Kidney (tissue), 14 donors: ENCODE results near the gene LARP1. TPM values are rescaled to one million over a fixed set of nuclear protein-coding genes. Genes with fewer than 3 reads are reported as not detected.

Source experiments
- DNase-seq, 5 donors: peaks; one replicate each; pipeline ENCODE4 v3.0.0-alpha.2; 2013 to 2020
- FAIRE-seq: peaks from 2 replicates; lab custom pipeline; 2012; peaks lifted over from hg19 to GRCh38; lab: Jason Lieb, UNC
- H3K27ac ChIP-seq, 2 donors: one replicate each; pipeline ENCODE4 v1.7.0; 2013; ENCODE audit warnings: low read depth in 2 of 2, low read length in 2 of 2, inconsistent platforms in 1 of 2
- H3K27me3 ChIP-seq: one replicate; pipeline ENCODE4 v1.7.1; 2013; ENCODE audit warnings: low read length, inconsistent platforms; ENCODE audit not compliant: control insufficient read depth, insufficient read depth
- H3K36me3 ChIP-seq, 3 donors: one replicate each; pipeline versions ENCODE4 v1.7.0 to v1.7.1; 2013; ENCODE audit warnings: low read length in 3 of 3, control low read depth in 1 of 3, inconsistent platforms in 1 of 3; ENCODE audit not compliant: insufficient read depth in 3 of 3, control insufficient read depth in 2 of 3
- H3K4me1 ChIP-seq, 3 donors: one replicate each; pipeline versions ENCODE4 v1.7.0 to v1.7.1; 2013; ENCODE audit warnings: low read length in 3 of 3, inconsistent platforms in 1 of 3, low read depth in 1 of 3; ENCODE audit not compliant: control insufficient read depth in 2 of 3, insufficient read depth in 2 of 3
- H3K4me3 ChIP-seq, 3 donors: one replicate each; pipeline versions ENCODE4 v1.7.0 to v1.8.1; 2013; ENCODE audit warnings: low read length in 3 of 3, control low read depth in 1 of 3, inconsistent platforms in 1 of 3
- H3K9ac ChIP-seq, 3 donors: one replicate each; pipeline versions ENCODE4 v1.7.0 to v1.7.1; 2013; ENCODE audit warnings: low read length in 3 of 3, control low read depth in 1 of 3, inconsistent platforms in 1 of 3
- H3K9me3 ChIP-seq, 3 donors: one replicate each; pipeline versions ENCODE4 v1.7.0 to v1.7.1; 2013; ENCODE audit warnings: low read length in 3 of 3, control low read depth in 1 of 3, inconsistent platforms in 1 of 3; ENCODE audit not compliant: control insufficient read depth in 2 of 3, insufficient read depth in 1 of 3
- intact Hi-C: fragments of 100-400 bp; cut with DNase I; formaldehyde crosslinking; loops from one replicate; pipeline ENCODE4 v1.11.1; 2022
- polyA plus RNA-seq: library from polyadenylated mRNA; stranded (reverse); fragments of 350-450 nt; fragmentation: Illumina TruSeq; extraction: RNeasy Lipid Tissue Mini Kit (QIAGEN cat#74804); gene quantifications from one replicate; pipeline ENCODE4 v1.2.3, GENCODE V29; 2014; ENCODE audit warnings: low read depth, low replicate concordance; ENCODE audit not compliant: insufficient read depth
- total RNA-seq: library from RNA; stranded (reverse); fragmentation: NEBNext Ultra II Directional; extraction: Animal tissue kit (Norgen Biotek cat#: 25700); gene quantifications from one replicate; pipeline ENCODE4 v1.2.1, GENCODE V29; 2021
- TF ChIP-seq, protein P1 (sequence below): IDR thresholded peaks from 3 replicates; pipeline ENCODE4 v1.5.1; 2012; ENCODE audit warnings: mild to moderate bottlenecking, moderate library complexity, borderline replicate concordance; ENCODE audit not compliant: insufficient read depth; ENCODE audit errors: extremely low read depth
- donor health status: control.
- donor health status: control.
- donor health status: control.
- donor health status: control.
- donor health status: control.
- donor health status: DM: yes; HTN: yes; CAD: no.
- donor health status: Normal renal cell carcinoma (clear cell type).

The LARP1 gene
- total and polyA plus RNA-seq, 2 donors from 2014 or later = 25.2 to 155 TPM

DNA sequence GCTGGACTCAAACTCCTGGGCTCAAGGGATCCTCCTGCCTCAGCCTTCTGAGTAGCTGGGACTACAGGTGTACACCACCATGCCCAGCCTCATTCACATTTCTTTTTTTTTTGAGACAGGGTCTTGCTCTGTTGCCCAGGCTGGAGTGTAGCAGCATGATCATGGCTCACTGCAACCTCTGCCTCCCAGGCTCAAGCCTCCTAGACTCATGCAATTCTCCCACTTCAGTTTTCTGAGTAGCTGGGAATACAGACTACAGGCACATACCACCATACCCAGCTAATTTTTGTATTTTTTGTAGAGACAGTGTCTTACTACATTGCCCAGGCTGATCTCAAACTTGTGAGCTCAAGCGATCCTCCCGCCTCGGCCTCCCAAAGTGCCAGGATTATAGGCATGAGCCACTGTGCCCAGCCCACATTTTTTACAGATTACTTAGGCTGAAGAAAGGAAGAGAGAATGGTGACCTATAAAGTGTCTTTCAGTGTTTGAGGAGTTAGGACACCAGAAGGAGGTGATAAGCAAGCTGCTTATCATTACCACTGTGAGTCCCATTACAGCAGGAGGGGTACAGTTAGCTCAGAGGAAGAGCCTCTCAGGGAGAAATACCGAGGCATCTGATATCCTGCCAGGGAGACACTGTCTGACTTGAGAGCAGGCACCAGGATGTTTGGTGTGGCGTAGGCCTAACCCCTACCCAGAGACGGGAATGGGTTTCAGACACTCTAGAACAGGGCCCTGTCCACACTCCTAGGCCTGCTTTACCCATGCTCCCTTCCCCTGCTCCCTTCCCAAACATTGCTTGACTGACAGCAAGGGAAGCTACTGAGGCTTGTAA, 85.5 kb downstream of the LARP1 start:
- intact Hi-C loops = no loop called here
- Histone ChIP-seq H3K36me3 (peaks cover 0 to 2% (median 0%) of the 10 kb centered on the region in 3 donors), H3K9me3 (no peaks in the 10 kb centered on the region), H3K4me3 (no peak overlapping the region), H3K27me3 (no peaks in the 10 kb centered on the region), H3K4me1 (peaks cover 0 to 6% (median 0%) of the 10 kb centered on the region in 3 donors), H3K27ac (no peak overlapping the region), H3K9ac (no peak overlapping the region)
- TF ChIP-seq, protein P1, sequence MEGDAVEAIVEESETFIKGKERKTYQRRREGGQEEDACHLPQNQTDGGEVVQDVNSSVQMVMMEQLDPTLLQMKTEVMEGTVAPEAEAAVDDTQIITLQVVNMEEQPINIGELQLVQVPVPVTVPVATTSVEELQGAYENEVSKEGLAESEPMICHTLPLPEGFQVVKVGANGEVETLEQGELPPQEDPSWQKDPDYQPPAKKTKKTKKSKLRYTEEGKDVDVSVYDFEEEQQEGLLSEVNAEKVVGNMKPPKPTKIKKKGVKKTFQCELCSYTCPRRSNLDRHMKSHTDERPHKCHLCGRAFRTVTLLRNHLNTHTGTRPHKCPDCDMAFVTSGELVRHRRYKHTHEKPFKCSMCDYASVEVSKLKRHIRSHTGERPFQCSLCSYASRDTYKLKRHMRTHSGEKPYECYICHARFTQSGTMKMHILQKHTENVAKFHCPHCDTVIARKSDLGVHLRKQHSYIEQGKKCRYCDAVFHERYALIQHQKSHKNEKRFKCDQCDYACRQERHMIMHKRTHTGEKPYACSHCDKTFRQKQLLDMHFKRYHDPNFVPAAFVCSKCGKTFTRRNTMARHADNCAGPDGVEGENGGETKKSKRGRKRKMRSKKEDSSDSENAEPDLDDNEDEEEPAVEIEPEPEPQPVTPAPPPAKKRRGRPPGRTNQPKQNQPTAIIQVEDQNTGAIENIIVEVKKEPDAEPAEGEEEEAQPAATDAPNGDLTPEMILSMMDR = no peak
- FAIRE-seq (no peak), DNase-seq (no peak)

DNA sequence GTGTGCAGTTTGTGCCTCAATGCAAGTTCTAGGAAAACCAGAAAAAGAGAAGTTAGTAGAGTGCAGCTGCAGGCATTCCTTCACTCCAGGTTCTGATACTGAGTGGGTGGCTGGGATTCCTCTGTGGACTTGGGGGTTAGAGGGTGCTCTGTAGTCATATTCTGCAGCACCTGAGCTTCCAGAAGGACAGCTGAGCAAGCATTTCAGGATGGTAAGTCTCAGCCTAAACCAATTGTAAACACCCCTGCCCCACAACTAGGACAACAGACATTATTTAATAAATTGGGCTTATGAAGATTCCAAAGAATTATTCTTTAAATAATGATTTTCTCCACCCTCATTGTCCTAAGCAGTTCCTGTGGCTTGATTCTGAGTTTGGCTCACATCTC, 86.1 kb downstream of the LARP1 start:
- intact Hi-C loops = no loop called here
- FAIRE-seq = no peak
- Histone ChIP-seq H3K9me3 (no peaks in the 10 kb centered on the region), H3K4me3 (no peak overlapping the region), H3K27ac (no peak overlapping the region), H3K9ac (no peak overlapping the region), H3K4me1 (peaks cover 0 to 6% (median 0%) of the 10 kb centered on the region in 3 donors), H3K36me3 (peaks cover 0 to 2% (median 0%) of the 10 kb centered on the region in 3 donors), H3K27me3 (no peaks in the 10 kb centered on the region)
- no peak for DNase-seq
- TF ChIP-seq, protein P1 = no peak

- Histone ChIP-seq H3K4me3 (no peak overlapping the region), H3K27me3 (no peaks in the 10 kb centered on the region), H3K4me1 (peaks cover 0 to 6% (median 0%) of the 10 kb centered on the region in 3 donors), H3K36me3 (no peaks in the 10 kb centered on the region), H3K9me3 (no peaks in the 10 kb centered on the region), H3K27ac (no peak overlapping the region), H3K9ac (no peak overlapping the region)
- no peak for DNase-seq
- no peak for FAIRE-seq
- intact Hi-C loops = no loop called here
- TF ChIP-seq, protein P1 = no peak
Measured at GRCh38 chr5:154842689-154843530, 87.7 kb downstream of the LARP1 start.
